ENCODE data around the gene MREG.
"Not testable (repeated sequence)": the region's sequence is repeated elsewhere in the genome, so short reads cannot be mapped to it uniquely, and the experiment has no call there.

MREG gene

GRCh38 chr2:215961981-215962380 lies 51.4 kb downstream of the MREG start:
- no peak for DNase-seq (ENCODE audit: low read depth in 2 of 3, low spot score in 2 of 3)

GRCh38 chr2:215958257-215958656 lies 55.1 kb downstream of the MREG start:
- no peak for DNase-seq (ENCODE audit: low read depth in 2 of 3, low spot score in 2 of 3)

GRCh38 chr2:215957354-215958122 lies 55.8 kb downstream of the MREG start:
- DNase-seq (ENCODE audit: low read depth in 2 of 3, low spot score in 2 of 3), result not testable (repeated sequence)

- DNase-seq (ENCODE audit: low read depth in 2 of 3, low spot score in 2 of 3), result no peak
Measured at GRCh38 chr2:215952860-215953637, 60.3 kb downstream of the MREG start.

GRCh38 chr2:215951558-215951957 lies 61.8 kb downstream of the MREG start:
- DNase-seq (ENCODE audit: low read depth in 2 of 3, low spot score in 2 of 3), result no peak

GRCh38 chr2:215949991-215950404 lies 63.4 kb downstream of the MREG start:
- no peak for DNase-seq (ENCODE audit: low read depth in 2 of 3, low spot score in 2 of 3)

GRCh38 chr2:215948051-215948450 lies 65.3 kb downstream of the MREG start:
- no peak for DNase-seq (ENCODE audit: low read depth in 2 of 3, low spot score in 2 of 3)

- no peak for DNase-seq (ENCODE audit: low read depth in 2 of 3, low spot score in 2 of 3)
Measured at GRCh38 chr2:215946586-215946985, 66.8 kb downstream of the MREG start.

GRCh38 chr2:215942194-215942593 lies 71.2 kb downstream of the MREG start:
- no peak for DNase-seq (ENCODE audit: low read depth in 2 of 3, low spot score in 2 of 3)

GRCh38 chr2:215941726-215942125 lies 71.6 kb downstream of the MREG start:
- no peak for DNase-seq (ENCODE audit: low read depth in 2 of 3, low spot score in 2 of 3)

GRCh38 chr2:215940645-215941184 lies 72.6 kb downstream of the MREG start:
- no peak for DNase-seq (ENCODE audit: low read depth in 2 of 3, low spot score in 2 of 3)

- no peak for DNase-seq (ENCODE audit: low read depth in 2 of 3, low spot score in 2 of 3)
Measured at GRCh38 chr2:215937190-215937589, 76.2 kb downstream of the MREG start.

- DNase-seq (ENCODE audit: low read depth in 2 of 3, low spot score in 2 of 3), result no peak
Measured at GRCh38 chr2:215933151-215933550, 80.2 kb downstream of the MREG start.

- peak in 1 of 3 experiments; percentile 20 for DNase-seq (ENCODE audit: low read depth in 2 of 3, low spot score in 2 of 3)
Measured at GRCh38 chr2:215931256-215931903, 82.0 kb downstream of the MREG start.

- DNase-seq (ENCODE audit: low read depth in 2 of 3, low spot score in 2 of 3), result no peak
Measured at GRCh38 chr2:215930505-215931253, 82.7 kb downstream of the MREG start.

- no peak for DNase-seq (ENCODE audit: low read depth in 2 of 3, low spot score in 2 of 3)
Measured at GRCh38 chr2:215929602-215930335, 83.6 kb downstream of the MREG start.

GRCh38 chr2:215928086-215928485 lies 85.3 kb downstream of the MREG start:
- no peak for DNase-seq (ENCODE audit: low read depth in 2 of 3, low spot score in 2 of 3)

GRCh38 chr2:215926992-215927391 lies 86.4 kb downstream of the MREG start:
- DNase-seq (ENCODE audit: low read depth in 2 of 3, low spot score in 2 of 3), result not testable (repeated sequence)

GRCh38 chr2:215921895-215922294 lies 91.5 kb downstream of the MREG start:
- no peak for DNase-seq (ENCODE audit: low read depth in 2 of 3, low spot score in 2 of 3)

Data from activated CD8-positive, alpha-beta memory T cell treated with anti-CD3 and anti-CD28 coated beads for 48 hours (primary cell).